ENCODE measurements around the gene CHRDL2.
"Not testable (repeated sequence)": the region's sequence is repeated elsewhere in the genome, so short reads cannot be mapped to it uniquely, and the experiment has no call there.

GRCh38 chr11:74750598-74750997 is 19.4 kb upstream of the CHRDL2 start:
- TF ChIP-seq ESRRA (CRISPR knock-in tag; IDR thresholded peaks at IDR 0.05; ENCODE audit: borderline replicate concordance); SP1 (CRISPR knock-in tag; conservative IDR thresholded peaks at IDR 0.05); CTCF (IDR thresholded peaks at IDR 0.05); GABPB1 (CRISPR knock-in tag; IDR thresholded peaks at IDR 0.05); NR3C1 (CRISPR knock-in tag; conservative IDR thresholded peaks at IDR 0.05; ENCODE audit: low read depth); TEAD4 (CRISPR knock-in tag; IDR thresholded peaks at IDR 0.05); ELF4 (CRISPR knock-in tag; IDR thresholded peaks at IDR 0.05; ENCODE audit: low read depth): not testable (repeated sequence)
- TF ChIP-seq, protein P1, sequence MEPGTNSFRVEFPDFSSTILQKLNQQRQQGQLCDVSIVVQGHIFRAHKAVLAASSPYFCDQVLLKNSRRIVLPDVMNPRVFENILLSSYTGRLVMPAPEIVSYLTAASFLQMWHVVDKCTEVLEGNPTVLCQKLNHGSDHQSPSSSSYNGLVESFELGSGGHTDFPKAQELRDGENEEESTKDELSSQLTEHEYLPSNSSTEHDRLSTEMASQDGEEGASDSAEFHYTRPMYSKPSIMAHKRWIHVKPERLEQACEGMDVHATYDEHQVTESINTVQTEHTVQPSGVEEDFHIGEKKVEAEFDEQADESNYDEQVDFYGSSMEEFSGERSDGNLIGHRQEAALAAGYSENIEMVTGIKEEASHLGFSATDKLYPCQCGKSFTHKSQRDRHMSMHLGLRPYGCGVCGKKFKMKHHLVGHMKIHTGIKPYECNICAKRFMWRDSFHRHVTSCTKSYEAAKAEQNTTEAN (CRISPR knock-in tag; IDR thresholded peaks at IDR 0.05): not testable (repeated sequence)
- TF ChIP-seq, protein P2, sequence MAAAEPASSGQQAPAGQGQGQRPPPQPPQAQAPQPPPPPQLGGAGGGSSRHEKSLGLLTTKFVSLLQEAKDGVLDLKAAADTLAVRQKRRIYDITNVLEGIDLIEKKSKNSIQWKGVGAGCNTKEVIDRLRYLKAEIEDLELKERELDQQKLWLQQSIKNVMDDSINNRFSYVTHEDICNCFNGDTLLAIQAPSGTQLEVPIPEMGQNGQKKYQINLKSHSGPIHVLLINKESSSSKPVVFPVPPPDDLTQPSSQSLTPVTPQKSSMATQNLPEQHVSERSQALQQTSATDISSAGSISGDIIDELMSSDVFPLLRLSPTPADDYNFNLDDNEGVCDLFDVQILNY (CRISPR knock-in tag; IDR thresholded peaks at IDR 0.05): not testable (repeated sequence)
- TF ChIP-seq, protein P3, sequence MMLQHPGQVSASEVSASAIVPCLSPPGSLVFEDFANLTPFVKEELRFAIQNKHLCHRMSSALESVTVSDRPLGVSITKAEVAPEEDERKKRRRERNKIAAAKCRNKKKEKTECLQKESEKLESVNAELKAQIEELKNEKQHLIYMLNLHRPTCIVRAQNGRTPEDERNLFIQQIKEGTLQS (CRISPR knock-in tag; conservative IDR thresholded peaks at IDR 0.05): not testable (repeated sequence)
- TF ChIP-seq, protein P4, sequence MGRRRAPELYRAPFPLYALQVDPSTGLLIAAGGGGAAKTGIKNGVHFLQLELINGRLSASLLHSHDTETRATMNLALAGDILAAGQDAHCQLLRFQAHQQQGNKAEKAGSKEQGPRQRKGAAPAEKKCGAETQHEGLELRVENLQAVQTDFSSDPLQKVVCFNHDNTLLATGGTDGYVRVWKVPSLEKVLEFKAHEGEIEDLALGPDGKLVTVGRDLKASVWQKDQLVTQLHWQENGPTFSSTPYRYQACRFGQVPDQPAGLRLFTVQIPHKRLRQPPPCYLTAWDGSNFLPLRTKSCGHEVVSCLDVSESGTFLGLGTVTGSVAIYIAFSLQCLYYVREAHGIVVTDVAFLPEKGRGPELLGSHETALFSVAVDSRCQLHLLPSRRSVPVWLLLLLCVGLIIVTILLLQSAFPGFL (CRISPR knock-in tag; IDR thresholded peaks at IDR 0.05; ENCODE audit: borderline replicate concordance): not testable (repeated sequence)

Data from WTC11 (cell line).